ENCODE measurements around the gene POLR3A. TPM values are rescaled to one million over a fixed set of nuclear protein-coding genes. Genes with fewer than 3 reads are reported as not detected.
"Not testable (repeated sequence)": the region's sequence is repeated elsewhere in the genome, so short reads cannot be mapped to it uniquely, and the experiment has no call there.

POLR3A gene
- total RNA-seq, 1 donor from 2014 or later: 19.5 TPM

DNA sequence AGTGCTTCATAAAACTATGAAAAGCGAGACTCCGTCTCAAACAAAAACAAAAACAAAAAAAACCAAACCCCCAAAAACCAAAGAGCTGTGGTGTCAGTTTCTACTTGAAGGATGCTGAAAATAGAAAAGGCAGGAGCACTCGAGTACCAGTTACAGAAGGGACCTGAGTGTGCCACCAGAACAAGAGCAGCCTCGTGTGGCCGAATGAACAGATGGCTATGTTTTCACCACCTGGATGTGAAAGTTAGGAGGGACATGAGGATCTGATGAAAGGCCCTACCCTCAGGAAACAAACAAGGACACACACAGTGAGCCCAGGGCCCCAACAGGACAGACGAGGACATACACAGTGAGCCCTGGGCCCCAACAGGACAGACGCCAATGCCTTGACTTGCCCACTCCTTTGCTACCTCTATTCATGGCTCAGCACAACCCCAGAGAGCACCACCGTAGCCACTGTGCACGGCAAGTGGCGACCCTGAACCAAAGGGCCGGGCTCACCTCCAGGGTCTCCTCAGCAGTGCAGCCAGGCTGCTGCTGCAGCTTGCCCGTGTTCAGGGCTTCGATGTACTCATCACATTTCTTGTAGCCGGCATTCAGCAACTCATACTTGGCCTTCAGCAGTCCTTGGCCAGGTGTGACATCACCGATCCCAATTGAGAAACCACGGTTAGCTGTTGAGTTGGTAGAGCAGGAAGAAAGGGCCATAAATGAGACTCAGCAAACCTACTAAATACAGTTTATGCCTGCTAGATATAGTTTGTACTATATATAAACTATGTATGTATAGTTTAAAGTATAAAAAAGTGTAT is 24.9 kb downstream of the POLR3A start:
- TF ChIP-seq, protein P1, sequence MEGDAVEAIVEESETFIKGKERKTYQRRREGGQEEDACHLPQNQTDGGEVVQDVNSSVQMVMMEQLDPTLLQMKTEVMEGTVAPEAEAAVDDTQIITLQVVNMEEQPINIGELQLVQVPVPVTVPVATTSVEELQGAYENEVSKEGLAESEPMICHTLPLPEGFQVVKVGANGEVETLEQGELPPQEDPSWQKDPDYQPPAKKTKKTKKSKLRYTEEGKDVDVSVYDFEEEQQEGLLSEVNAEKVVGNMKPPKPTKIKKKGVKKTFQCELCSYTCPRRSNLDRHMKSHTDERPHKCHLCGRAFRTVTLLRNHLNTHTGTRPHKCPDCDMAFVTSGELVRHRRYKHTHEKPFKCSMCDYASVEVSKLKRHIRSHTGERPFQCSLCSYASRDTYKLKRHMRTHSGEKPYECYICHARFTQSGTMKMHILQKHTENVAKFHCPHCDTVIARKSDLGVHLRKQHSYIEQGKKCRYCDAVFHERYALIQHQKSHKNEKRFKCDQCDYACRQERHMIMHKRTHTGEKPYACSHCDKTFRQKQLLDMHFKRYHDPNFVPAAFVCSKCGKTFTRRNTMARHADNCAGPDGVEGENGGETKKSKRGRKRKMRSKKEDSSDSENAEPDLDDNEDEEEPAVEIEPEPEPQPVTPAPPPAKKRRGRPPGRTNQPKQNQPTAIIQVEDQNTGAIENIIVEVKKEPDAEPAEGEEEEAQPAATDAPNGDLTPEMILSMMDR (IDR thresholded peaks at IDR 0.05): no peak
- Mint-ChIP-seq H3K4me1 (ENCODE audit: unreplicated experiment) (no peaks in the 10 kb centered on the region), H3K4me3 (ENCODE audit: unreplicated experiment) (no peak overlapping the region), H3K36me3 (ENCODE audit: unreplicated experiment) (peaks cover 61% of the 10 kb centered on the region), H3K9me3 (ENCODE audit: unreplicated experiment) (no peaks in the 10 kb centered on the region), H3K27ac (ENCODE audit: unreplicated experiment) (no peak overlapping the region), H3K27me3 (ENCODE audit: unreplicated experiment) (no peaks in the 10 kb centered on the region)
- no peak for DNase-seq (ENCODE audit: extremely low spot score, unreplicated experiment)

DNA sequence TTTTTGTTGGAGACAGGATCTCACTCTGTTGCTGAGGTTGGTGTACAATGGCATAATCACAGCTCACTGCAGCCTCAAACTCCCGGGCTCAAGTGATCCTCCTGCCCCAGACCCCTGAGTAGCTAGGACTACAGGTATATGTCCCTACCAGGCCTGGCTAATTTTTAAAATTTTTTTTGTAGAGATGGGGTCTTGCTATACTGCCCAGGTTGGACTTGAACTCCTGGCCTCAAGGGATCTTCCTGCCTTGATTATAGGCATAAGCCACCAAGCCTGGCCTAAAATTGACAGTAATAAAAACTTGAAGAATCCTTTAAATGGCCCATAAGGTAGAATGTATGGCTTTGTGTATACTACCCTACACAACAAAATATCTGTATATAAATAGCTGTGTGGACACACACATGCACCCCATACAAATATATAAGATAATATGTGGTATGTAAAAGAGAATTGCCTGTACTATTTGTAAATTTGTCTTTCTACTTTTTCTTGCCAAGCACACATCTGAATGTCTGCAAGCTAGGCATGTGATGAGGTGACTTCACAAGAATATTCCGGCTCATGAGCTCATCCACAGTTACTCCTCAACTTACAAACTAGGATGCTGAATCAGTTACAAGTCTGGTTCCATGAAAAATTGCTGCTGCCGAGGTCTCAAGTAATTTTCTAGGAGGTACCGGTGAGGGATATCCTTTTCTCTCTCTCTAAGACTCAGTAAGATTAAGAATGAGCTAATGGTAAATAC is 26.6 kb downstream of the POLR3A start:
- Mint-ChIP-seq H3K4me3 (ENCODE audit: unreplicated experiment) (no peak overlapping the region), H3K4me1 (ENCODE audit: unreplicated experiment) (no peaks in the 10 kb centered on the region), H3K36me3 (ENCODE audit: unreplicated experiment) (peaks cover 64% of the 10 kb centered on the region), H3K27ac (ENCODE audit: unreplicated experiment) (no peak overlapping the region), H3K9me3 (ENCODE audit: unreplicated experiment) (no peaks in the 10 kb centered on the region), H3K27me3 (ENCODE audit: unreplicated experiment) (no peaks in the 10 kb centered on the region)
- no peak for DNase-seq (ENCODE audit: extremely low spot score, unreplicated experiment)
- TF ChIP-seq, protein P1 (IDR thresholded peaks at IDR 0.05): no peak

DNA sequence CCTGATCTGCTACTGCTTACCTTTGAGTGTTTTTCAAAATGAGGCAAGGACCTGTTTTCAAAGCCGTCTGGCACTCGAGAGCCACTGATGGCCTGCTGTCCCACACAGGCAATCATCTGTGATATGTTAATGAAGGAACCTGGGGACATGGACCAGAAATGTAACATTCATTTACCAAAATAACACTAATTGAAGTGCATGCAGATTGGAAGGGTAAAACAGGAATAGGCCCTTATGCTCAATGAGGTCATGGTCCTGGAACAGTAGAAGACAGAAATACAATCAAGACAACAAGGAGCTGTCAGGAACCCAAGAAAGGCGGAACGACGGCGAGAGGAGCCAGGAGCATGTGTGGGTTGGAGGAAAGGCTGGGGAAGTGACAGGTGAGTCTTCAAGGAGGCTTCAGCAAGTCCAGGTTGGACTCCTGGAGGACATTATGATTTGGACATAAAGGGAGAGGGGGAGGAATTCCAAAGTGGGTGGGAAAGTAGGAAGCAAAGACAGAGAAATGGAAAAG is 28.3 kb downstream of the POLR3A start:
- no peaks in the 10 kb centered on the region for H3K4me1 Mint-ChIP-seq (ENCODE audit: unreplicated experiment)
- no peak for DNase-seq (ENCODE audit: extremely low spot score, unreplicated experiment)
- TF ChIP-seq, protein P1 (IDR thresholded peaks at IDR 0.05): no peak
- no peak overlapping the region for H3K27ac Mint-ChIP-seq (ENCODE audit: unreplicated experiment)
- no peaks in the 10 kb centered on the region for H3K9me3 Mint-ChIP-seq (ENCODE audit: unreplicated experiment)
- no peaks in the 10 kb centered on the region for H3K27me3 Mint-ChIP-seq (ENCODE audit: unreplicated experiment)
- H3K4me3 Mint-ChIP-seq (ENCODE audit: unreplicated experiment): no peak overlapping the region
- peaks cover 62% of the 10 kb centered on the region for H3K36me3 Mint-ChIP-seq (ENCODE audit: unreplicated experiment)

DNA sequence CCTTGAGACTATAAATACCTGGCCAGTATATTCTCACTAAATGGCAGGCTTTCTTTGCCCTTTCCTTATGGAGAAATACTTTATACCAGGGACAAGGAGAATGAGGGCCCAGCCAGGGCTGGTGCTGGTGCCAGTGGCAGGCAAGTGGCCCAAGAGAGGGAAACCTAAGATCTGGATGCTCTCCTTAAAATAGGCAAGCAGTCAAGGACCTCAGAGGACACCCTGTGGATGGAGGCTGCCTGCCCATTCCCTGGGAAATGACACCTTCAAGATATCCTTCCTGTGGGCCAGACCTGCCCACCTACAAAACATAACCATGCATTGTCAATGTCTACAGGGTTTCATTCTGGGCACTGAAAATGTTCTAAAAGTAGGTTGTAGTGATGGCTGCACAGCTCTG is 29.1 kb downstream of the POLR3A start:
- no peaks in the 10 kb centered on the region for H3K27me3 Mint-ChIP-seq (ENCODE audit: unreplicated experiment)
- H3K36me3 Mint-ChIP-seq (ENCODE audit: unreplicated experiment): peaks cover 60% of the 10 kb centered on the region

DNA sequence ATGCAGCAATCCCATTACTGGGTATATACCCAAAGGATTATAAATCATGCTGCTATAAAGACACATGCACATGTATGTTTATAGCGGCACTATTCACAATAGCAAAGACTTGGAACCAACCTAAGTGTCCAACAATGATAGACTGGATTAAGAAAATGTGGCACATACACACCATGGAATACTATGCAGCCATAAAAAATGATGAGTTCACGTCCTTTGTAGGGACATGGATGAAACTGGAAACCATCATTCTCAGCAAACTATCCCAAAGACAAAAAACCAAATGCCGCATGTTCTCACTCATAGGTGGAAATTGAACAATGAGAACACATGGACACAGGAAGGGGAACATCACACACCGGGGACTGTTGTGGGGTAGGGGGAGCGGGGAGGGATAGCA is 30.5 kb downstream of the POLR3A start:
- H3K36me3 Mint-ChIP-seq (ENCODE audit: unreplicated experiment): peaks cover 59% of the 10 kb centered on the region
- not testable (repeated sequence) for H3K9me3 Mint-ChIP-seq (ENCODE audit: unreplicated experiment); DNase-seq (ENCODE audit: extremely low spot score, unreplicated experiment); H3K4me3 Mint-ChIP-seq (ENCODE audit: unreplicated experiment); H3K27me3 Mint-ChIP-seq (ENCODE audit: unreplicated experiment); H3K27ac Mint-ChIP-seq (ENCODE audit: unreplicated experiment); H3K4me1 Mint-ChIP-seq (ENCODE audit: unreplicated experiment)

More for the DNA sequence above, 29.1 kb downstream of the POLR3A start:
- TF ChIP-seq, protein P1 (IDR thresholded peaks at IDR 0.05): no peak
- no peak for DNase-seq (ENCODE audit: extremely low spot score, unreplicated experiment)
- H3K27ac Mint-ChIP-seq (ENCODE audit: unreplicated experiment): no peak overlapping the region
- no peak overlapping the region for H3K4me3 Mint-ChIP-seq (ENCODE audit: unreplicated experiment)
- no peaks in the 10 kb centered on the region for H3K9me3 Mint-ChIP-seq (ENCODE audit: unreplicated experiment)
- H3K4me1 Mint-ChIP-seq (ENCODE audit: unreplicated experiment): no peaks in the 10 kb centered on the region
